ENCODE data around the gene MMD. TPM values are rescaled to one million over a fixed set of nuclear protein-coding genes. Genes with fewer than 3 reads are reported as not detected.
"Not testable (repeated sequence)": the region's sequence is repeated elsewhere in the genome, so short reads cannot be mapped to it uniquely, and the experiment has no call there.

The MMD gene
- polyA plus RNA-seq, 1 donor, result 19.7 TPM

- WGBS (ENCODE audit: insufficient coverage, low lambda C conversion rate), result 33% methylated on average over 1 of the region's 3 CpGs
- no peak for DNase-seq
- H3K27ac ChIP-seq (ENCODE audit: low read length), result no peak overlapping the region
Measured at GRCh38 chr17:55423535-55423934, 1.9 kb upstream of the MMD start.

GRCh38 chr17:55422828-55423164 is 1.2 kb upstream of the MMD start:
- WGBS (ENCODE audit: insufficient coverage, low lambda C conversion rate), result no CpG with 5 or more reads among the region's 6 CpGs
- H3K9me3 ChIP-seq (ENCODE audit: control insufficient read depth, low read depth, low read length); DNase-seq; H3K4me3 ChIP-seq (ENCODE audit: low read length); H3K36me3 ChIP-seq (ENCODE audit: control insufficient read depth, insufficient read depth, low read length); H3K4me1 ChIP-seq (ENCODE audit: control insufficient read depth, insufficient read depth, low read length); H3K27me3 ChIP-seq (ENCODE audit: control insufficient read depth, insufficient read depth, low read length); H3K27ac ChIP-seq (ENCODE audit: low read length): not testable (repeated sequence)

More at GRCh38 chr17:55423535-55423934, 1.9 kb upstream of the MMD start:
- H3K4me1 ChIP-seq (ENCODE audit: control insufficient read depth, insufficient read depth, low read length), result peaks cover 9% of the 10 kb centered on the region
- H3K4me3 ChIP-seq (ENCODE audit: low read length), result no peak overlapping the region
- H3K27me3 ChIP-seq (ENCODE audit: control insufficient read depth, insufficient read depth, low read length), result peaks cover 2% of the 10 kb centered on the region
- no peaks in the 10 kb centered on the region for H3K9me3 ChIP-seq (ENCODE audit: control insufficient read depth, low read depth, low read length)
- no peaks in the 10 kb centered on the region for H3K36me3 ChIP-seq (ENCODE audit: control insufficient read depth, insufficient read depth, low read length)

- WGBS (ENCODE audit: insufficient coverage, low lambda C conversion rate), result no CpG with 5 or more reads among the region's 21 CpGs
- Histone ChIP-seq H3K4me3 (ENCODE audit: low read length) (peak overlapping the region; percentile 89), H3K9me3 (ENCODE audit: control insufficient read depth, low read depth, low read length) (no peaks in the 10 kb centered on the region), H3K27ac (ENCODE audit: low read length) (peak overlapping the region; percentile 78), H3K4me1 (ENCODE audit: control insufficient read depth, insufficient read depth, low read length) (peaks cover 9% of the 10 kb centered on the region), H3K27me3 (ENCODE audit: control insufficient read depth, insufficient read depth, low read length) (peaks cover 2% of the 10 kb centered on the region), H3K36me3 (ENCODE audit: control insufficient read depth, insufficient read depth, low read length) (no peaks in the 10 kb centered on the region)
- DNase-seq, result peak in 1 of 2 donors; percentile 59
Measured at GRCh38 chr17:55420776-55421178, 858 bp downstream of the MMD start.

- H3K4me1 ChIP-seq (ENCODE audit: control insufficient read depth, insufficient read depth, low read length), result peaks cover 9% of the 10 kb centered on the region
- no peak overlapping the region for H3K27ac ChIP-seq (ENCODE audit: low read length)
- no peaks in the 10 kb centered on the region for H3K9me3 ChIP-seq (ENCODE audit: control insufficient read depth, low read depth, low read length)
- peak overlapping the region; percentile 89 for H3K4me3 ChIP-seq (ENCODE audit: low read length)
- no CpG with 5 or more reads among the region's 6 CpGs for WGBS (ENCODE audit: insufficient coverage, low lambda C conversion rate)
- DNase-seq, result no peak
- H3K36me3 ChIP-seq (ENCODE audit: control insufficient read depth, insufficient read depth, low read length), result no peaks in the 10 kb centered on the region
- peaks cover 2% of the 10 kb centered on the region for H3K27me3 ChIP-seq (ENCODE audit: control insufficient read depth, insufficient read depth, low read length)
Measured at GRCh38 chr17:55420067-55420775, 1.4 kb downstream of the MMD start.

- Histone ChIP-seq H3K36me3 (ENCODE audit: control insufficient read depth, insufficient read depth, low read length) (peaks cover 5% of the 10 kb centered on the region), H3K27ac (ENCODE audit: low read length) (no peak overlapping the region), H3K4me3 (ENCODE audit: low read length) (no peak overlapping the region), H3K9me3 (ENCODE audit: control insufficient read depth, low read depth, low read length) (no peaks in the 10 kb centered on the region), H3K4me1 (ENCODE audit: control insufficient read depth, insufficient read depth, low read length) (peaks cover 9% of the 10 kb centered on the region), H3K27me3 (ENCODE audit: control insufficient read depth, insufficient read depth, low read length) (no peaks in the 10 kb centered on the region)
- no CpG with 5 or more reads among the region's 3 CpGs for WGBS (ENCODE audit: insufficient coverage, low lambda C conversion rate)
- DNase-seq, result no peak
Measured at GRCh38 chr17:55418369-55419268, 3.0 kb downstream of the MMD start.

GRCh38 chr17:55417411-55418268 is 4.0 kb downstream of the MMD start:
- Histone ChIP-seq H3K36me3 (ENCODE audit: control insufficient read depth, insufficient read depth, low read length) (peaks cover 8% of the 10 kb centered on the region), H3K27ac (ENCODE audit: low read length) (no peak overlapping the region), H3K4me3 (ENCODE audit: low read length) (no peak overlapping the region), H3K4me1 (ENCODE audit: control insufficient read depth, insufficient read depth, low read length) (peaks cover 9% of the 10 kb centered on the region), H3K27me3 (ENCODE audit: control insufficient read depth, insufficient read depth, low read length) (no peaks in the 10 kb centered on the region), H3K9me3 (ENCODE audit: control insufficient read depth, low read depth, low read length) (no peaks in the 10 kb centered on the region)
- no CpG with 5 or more reads among the region's 4 CpGs for WGBS (ENCODE audit: insufficient coverage, low lambda C conversion rate)
- no peak for DNase-seq

GRCh38 chr17:55416470-55417052 is 5.1 kb downstream of the MMD start:
- Histone ChIP-seq H3K27ac (ENCODE audit: low read length) (no peak overlapping the region), H3K9me3 (ENCODE audit: control insufficient read depth, low read depth, low read length) (no peaks in the 10 kb centered on the region), H3K4me3 (ENCODE audit: low read length) (no peak overlapping the region), H3K4me1 (ENCODE audit: control insufficient read depth, insufficient read depth, low read length) (peaks cover 5% of the 10 kb centered on the region), H3K27me3 (ENCODE audit: control insufficient read depth, insufficient read depth, low read length) (no peaks in the 10 kb centered on the region), H3K36me3 (ENCODE audit: control insufficient read depth, insufficient read depth, low read length) (peaks cover 11% of the 10 kb centered on the region)
- 64% methylated on average over 2 of the region's 4 CpGs for WGBS (ENCODE audit: insufficient coverage, low lambda C conversion rate)
- DNase-seq, result no peak

- DNase-seq, result no peak
- no peaks in the 10 kb centered on the region for H3K27me3 ChIP-seq (ENCODE audit: control insufficient read depth, insufficient read depth, low read length)
- no peaks in the 10 kb centered on the region for H3K9me3 ChIP-seq (ENCODE audit: control insufficient read depth, low read depth, low read length)
- H3K4me1 ChIP-seq (ENCODE audit: control insufficient read depth, insufficient read depth, low read length), result peaks cover 5% of the 10 kb centered on the region
- H3K4me3 ChIP-seq (ENCODE audit: low read length), result no peak overlapping the region
- H3K36me3 ChIP-seq (ENCODE audit: control insufficient read depth, insufficient read depth, low read length), result peaks cover 14% of the 10 kb centered on the region
- no peak overlapping the region for H3K27ac ChIP-seq (ENCODE audit: low read length)
Measured at GRCh38 chr17:55416000-55416399, 5.6 kb downstream of the MMD start.

GRCh38 chr17:55414983-55415382 is 6.7 kb downstream of the MMD start:
- H3K27ac ChIP-seq (ENCODE audit: low read length), result no peak overlapping the region
- no peak overlapping the region for H3K4me3 ChIP-seq (ENCODE audit: low read length)
- no peaks in the 10 kb centered on the region for H3K9me3 ChIP-seq (ENCODE audit: control insufficient read depth, low read depth, low read length)
- no peaks in the 10 kb centered on the region for H3K27me3 ChIP-seq (ENCODE audit: control insufficient read depth, insufficient read depth, low read length)
- H3K4me1 ChIP-seq (ENCODE audit: control insufficient read depth, insufficient read depth, low read length), result peaks cover 1% of the 10 kb centered on the region
- H3K36me3 ChIP-seq (ENCODE audit: control insufficient read depth, insufficient read depth, low read length), result peaks cover 24% of the 10 kb centered on the region
- DNase-seq, result no peak
- WGBS (ENCODE audit: insufficient coverage, low lambda C conversion rate), result 100% methylated on average over 3 of the region's 4 CpGs

Data from large intestine (tissue), 3 donors.